ENCODE data around the gene ARID3C.

The ARID3C gene, protein sequence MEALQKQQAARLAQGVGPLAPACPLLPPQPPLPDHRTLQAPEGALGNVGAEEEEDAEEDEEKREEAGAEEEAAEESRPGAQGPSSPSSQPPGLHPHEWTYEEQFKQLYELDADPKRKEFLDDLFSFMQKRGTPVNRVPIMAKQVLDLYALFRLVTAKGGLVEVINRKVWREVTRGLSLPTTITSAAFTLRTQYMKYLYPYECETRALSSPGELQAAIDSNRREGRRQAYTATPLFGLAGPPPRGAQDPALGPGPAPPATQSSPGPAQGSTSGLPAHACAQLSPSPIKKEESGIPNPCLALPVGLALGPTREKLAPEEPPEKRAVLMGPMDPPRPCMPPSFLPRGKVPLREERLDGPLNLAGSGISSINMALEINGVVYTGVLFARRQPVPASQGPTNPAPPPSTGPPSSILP

DNA sequence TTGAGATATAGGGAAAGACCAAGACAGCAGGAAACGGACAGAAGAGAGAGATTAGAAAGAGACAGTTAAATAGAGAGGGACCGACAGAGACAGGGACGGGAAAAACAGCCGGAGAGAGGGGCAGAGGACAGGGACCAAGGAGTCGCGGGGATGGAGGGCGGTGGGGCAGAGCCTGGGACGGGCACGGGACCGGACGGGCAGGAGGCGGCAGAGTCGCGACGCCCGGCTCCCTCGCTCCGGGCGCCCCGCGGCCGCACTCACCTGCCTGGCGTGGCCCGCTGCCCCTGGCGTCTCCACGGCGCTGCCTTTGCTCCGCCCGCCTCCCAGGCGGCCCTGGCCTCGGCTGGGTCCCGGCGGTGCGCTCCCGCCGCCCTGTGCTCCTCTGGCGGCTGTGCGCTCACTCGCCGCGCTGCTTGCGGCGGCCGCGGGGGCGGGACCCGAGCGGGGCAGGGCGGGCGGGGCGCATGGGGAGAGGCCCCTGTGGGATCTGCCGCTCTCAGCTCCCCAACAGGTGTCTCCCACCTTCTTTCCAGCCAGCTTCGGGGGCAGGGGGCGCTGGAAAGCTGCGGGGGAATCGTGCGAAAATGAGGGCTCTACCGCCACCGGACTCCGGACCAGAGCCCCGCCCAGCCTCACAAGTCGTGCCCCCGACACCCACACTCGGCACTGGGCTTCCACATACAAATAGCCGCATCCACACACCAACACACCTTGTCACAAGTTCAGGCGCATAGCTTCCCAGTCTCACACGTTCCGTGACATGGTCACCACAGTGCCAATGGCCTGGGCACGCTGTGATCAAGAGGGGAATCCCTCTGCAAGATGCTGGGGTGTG lies at the start of gene ARID3C:
Gene ARID3C, minus strand, starts transcription at position 411 of the 835 bp plus-strand sequence. CDS start 1,052 bp downstream, outside the sequence.
- peak; percentile 82 for ATAC-seq
- H3K36me3 Mint-ChIP-seq = no peaks in the 10 kb centered on the region
- peak within 1 kb of the TSS; percentile 75 for H3K4me3 Mint-ChIP-seq
- no peaks in the 10 kb centered on the region for H3K9me3 Mint-ChIP-seq
- peaks cover 23% of the 10 kb centered on the region for H3K4me1 Mint-ChIP-seq
- H3K27me3 Mint-ChIP-seq = peaks cover 65% of the 10 kb centered on the region
- peak within 1 kb of the TSS; percentile 3 for H3K27ac Mint-ChIP-seq

DNA sequence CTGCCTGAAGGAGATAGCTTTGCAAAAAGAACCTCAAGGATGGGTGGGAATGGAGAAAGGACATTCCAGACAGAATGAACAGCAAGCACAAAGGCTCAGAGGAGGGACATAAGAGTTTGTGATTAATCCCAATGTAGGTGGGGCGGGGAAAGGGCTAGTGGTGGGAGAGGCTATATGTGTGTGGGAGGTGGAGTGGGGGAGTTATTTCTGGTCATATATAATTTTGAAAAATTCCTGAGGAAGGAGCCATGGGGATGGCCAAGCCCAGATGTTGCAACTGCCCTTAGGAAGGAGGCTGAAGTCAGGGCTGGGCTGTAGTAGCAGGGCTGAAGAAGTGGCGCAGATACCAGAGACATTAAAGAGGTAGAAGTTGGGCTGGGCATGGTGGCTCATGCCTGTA lies 47.0 kb upstream of the ARID3C start:
- H3K27me3 Mint-ChIP-seq = no peaks in the 10 kb centered on the region
- no peak overlapping the region for H3K27ac Mint-ChIP-seq
- no peak overlapping the region for H3K4me3 Mint-ChIP-seq
- H3K4me1 Mint-ChIP-seq = no peaks in the 10 kb centered on the region
- H3K9me3 Mint-ChIP-seq = no peaks in the 10 kb centered on the region
- H3K36me3 Mint-ChIP-seq = no peaks in the 10 kb centered on the region
- no peak for ATAC-seq

DNA sequence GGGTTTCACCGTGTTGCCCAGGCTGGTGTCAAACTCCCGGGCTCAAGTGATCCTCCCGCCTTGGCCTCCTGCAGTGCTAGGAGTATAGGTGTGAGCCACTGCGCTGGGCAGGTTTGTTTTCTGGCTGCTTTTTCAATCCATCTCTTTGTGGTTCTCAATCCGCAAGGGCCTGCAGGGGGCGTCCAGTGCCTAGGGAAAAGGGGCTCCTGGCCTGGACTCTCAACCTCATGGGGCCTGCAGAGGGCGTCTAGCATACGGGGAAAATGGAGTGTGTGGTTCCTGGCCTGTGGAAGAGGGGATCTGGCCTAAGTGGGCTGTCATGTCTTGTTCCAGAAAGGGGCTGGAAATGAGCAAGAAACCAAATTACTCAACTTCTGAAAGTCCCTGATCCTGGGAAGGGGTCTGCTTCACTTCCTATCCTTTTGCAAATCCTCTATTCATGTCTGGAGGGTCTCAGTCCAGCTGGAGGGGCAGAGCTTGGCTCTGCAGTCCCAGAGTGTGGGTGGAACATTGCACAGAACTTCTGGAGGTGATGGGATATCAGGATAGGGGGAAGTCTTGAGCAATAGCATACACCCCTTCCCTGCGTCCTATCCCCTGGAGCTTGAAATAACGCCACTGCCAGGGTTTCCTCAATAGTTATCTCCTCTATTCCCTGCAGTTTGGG lies 46.3 kb upstream of the ARID3C start:
- H3K36me3 Mint-ChIP-seq = no peaks in the 10 kb centered on the region
- H3K27ac Mint-ChIP-seq = no peak overlapping the region
- no peaks in the 10 kb centered on the region for H3K27me3 Mint-ChIP-seq
- H3K4me3 Mint-ChIP-seq = no peak overlapping the region
- H3K4me1 Mint-ChIP-seq = no peaks in the 10 kb centered on the region
- ATAC-seq = peak; percentile 53
- peaks cover 2% of the 10 kb centered on the region for H3K9me3 Mint-ChIP-seq

DNA sequence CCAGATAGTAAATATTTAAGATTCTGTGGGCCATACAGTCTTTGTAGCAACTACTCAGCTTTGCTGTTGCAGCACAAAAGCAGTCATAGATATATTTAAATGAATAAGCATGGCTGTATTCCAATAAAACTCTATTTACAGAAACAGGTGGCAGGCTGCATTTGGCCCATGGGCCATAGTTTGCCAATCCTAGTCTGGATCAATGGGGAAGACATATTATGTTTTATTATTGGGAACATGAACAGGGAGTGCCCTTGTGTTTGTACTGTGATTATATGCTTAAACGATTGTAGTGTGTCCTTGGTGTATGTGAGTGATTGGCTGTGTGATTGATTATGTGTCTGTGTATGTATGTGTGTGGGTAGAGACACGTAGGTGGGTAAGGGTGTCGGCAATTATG lies 45.6 kb upstream of the ARID3C start:
- no peak for ATAC-seq
- Mint-ChIP-seq H3K4me1 (no peaks in the 10 kb centered on the region), H3K9me3 (peaks cover 3% of the 10 kb centered on the region), H3K4me3 (no peak overlapping the region), H3K27me3 (no peaks in the 10 kb centered on the region), H3K27ac (no peak overlapping the region), H3K36me3 (peaks cover 5% of the 10 kb centered on the region)

DNA sequence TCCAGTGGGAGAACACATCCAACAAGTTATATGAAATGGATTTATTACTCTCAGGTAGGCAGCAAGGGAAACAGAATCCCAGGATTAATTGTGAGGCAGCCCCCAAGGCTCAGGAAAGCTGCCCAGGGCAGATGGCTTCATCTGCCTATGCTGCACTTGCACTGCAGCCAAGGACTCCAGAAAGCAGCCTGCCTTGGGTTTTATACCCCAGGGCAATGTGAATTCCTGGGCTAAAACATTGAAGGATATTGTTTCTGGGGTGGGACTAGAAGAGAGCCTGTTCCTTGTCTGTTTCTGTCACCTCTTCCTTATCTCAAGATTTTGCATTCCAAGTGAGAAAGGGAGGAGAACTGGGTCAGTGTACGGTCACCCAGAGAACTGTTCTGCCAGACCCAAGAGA lies 42.4 kb upstream of the ARID3C start:
- H3K27ac Mint-ChIP-seq = no peak overlapping the region
- no peak for ATAC-seq
- H3K36me3 Mint-ChIP-seq = peaks cover 11% of the 10 kb centered on the region
- H3K27me3 Mint-ChIP-seq = no peaks in the 10 kb centered on the region
- no peak overlapping the region for H3K4me3 Mint-ChIP-seq
- H3K4me1 Mint-ChIP-seq = no peaks in the 10 kb centered on the region
- H3K9me3 Mint-ChIP-seq = peaks cover 7% of the 10 kb centered on the region

DNA sequence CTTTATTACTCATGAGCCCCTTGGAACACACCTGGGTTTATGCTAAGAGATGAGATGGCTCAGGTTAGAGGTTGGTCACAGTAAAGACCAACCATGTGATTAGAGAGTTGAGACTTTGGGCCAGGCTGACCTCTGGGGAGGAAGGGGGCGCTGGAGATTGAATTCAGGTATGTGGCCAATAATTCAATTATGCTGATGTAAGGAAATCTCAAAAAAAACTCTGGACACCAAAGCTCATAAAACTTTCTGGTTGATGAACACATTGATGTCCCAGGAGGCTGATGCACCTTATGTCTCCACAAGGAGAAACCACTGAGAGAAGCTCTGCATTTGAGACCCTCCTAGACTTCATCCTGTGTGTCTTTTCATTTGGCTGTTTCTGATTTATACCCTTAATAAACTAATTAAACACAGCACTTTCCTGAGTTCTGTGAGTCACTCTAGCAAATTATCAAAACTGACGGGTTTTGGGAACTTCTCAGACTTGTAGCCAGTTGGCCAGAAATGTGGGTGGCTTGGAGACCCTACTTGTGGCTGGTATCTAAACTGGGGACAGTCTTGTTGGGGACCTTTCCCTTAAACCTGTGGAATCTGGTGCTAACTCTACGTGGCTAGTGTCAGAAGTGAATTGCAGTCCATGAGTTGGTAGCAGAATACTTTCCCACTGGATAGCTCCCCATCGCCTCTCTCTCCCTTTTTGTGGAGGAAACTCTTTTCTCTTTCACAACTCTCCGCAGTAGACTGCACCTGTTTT lies 41.1 kb upstream of the ARID3C start:
- ATAC-seq = no peak
- Mint-ChIP-seq H3K27ac (no peak overlapping the region), H3K9me3 (peaks cover 7% of the 10 kb centered on the region), H3K36me3 (peaks cover 11% of the 10 kb centered on the region), H3K4me1 (peaks cover 7% of the 10 kb centered on the region), H3K4me3 (no peak overlapping the region), H3K27me3 (no peaks in the 10 kb centered on the region)

DNA sequence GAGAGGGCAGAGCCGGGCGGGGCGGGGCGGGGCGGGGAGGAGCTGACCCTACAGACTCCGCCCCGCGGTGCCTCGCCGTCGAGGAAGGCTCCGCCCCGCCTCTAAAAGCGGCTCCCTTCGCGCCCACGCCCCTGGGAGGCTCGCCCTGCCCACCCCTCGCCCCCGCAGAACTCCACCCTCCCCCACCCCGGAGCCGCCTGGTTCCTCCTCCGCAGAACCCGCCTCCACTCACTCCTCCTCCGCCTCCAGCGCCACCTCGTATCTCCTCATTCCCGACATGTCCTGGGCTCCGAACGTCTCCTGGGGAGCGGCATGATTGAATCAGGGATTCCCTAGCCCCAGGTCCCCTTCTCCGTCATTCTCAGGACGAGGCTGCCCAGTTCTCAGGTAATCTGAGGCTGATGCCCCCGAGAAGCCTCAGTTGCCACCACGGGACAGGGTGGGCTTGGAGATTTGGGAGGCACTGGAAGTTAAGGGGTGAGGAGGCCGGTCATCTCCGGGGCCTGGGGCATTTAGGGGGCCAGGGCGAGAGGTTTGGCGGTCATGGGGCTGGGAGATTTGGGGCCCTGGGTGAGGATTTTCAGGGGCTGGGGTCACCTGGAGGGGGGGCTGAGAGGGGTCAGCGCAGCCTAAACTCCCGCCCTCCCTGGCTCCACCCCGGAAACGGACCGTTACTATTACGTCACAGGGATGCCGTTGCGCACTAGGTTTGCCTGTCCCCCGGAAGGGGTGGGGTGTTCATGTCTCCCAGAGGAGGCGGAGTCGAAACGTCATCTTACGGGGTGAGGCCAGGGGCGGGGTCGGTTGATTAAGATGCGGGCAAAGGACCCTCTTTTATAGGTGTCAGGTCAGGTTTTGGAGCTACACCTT lies 36.8 kb upstream of the ARID3C start:
- Mint-ChIP-seq H3K4me1 (peaks cover 19% of the 10 kb centered on the region), H3K27ac (peak overlapping the region; percentile 76), H3K36me3 (peaks cover 22% of the 10 kb centered on the region), H3K4me3 (peak overlapping the region; percentile 84), H3K27me3 (no peaks in the 10 kb centered on the region), H3K9me3 (peaks cover 7% of the 10 kb centered on the region)
- peak; percentile 88 for ATAC-seq

DNA sequence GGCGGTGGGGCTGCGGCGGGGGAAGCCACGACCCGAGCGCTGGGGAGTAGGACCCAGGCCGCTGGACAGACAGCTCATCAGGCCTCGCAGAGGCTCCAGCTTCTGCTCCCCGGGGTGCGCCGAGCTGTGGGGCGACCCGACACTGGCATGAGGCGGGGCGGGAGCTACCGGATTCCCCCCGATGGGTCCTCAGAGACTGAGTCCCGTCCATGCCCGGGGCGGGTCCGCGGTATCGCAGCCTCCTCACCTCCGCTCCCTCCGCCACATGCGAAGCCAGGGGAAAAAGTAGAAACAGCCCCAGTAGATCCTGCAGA lies 36.2 kb upstream of the ARID3C start:
- Mint-ChIP-seq H3K27ac (peak overlapping the region; percentile 76), H3K4me1 (peaks cover 19% of the 10 kb centered on the region), H3K27me3 (no peaks in the 10 kb centered on the region), H3K9me3 (peaks cover 4% of the 10 kb centered on the region), H3K4me3 (peak overlapping the region; percentile 84), H3K36me3 (peaks cover 28% of the 10 kb centered on the region)
- ATAC-seq = no peak

DNA sequence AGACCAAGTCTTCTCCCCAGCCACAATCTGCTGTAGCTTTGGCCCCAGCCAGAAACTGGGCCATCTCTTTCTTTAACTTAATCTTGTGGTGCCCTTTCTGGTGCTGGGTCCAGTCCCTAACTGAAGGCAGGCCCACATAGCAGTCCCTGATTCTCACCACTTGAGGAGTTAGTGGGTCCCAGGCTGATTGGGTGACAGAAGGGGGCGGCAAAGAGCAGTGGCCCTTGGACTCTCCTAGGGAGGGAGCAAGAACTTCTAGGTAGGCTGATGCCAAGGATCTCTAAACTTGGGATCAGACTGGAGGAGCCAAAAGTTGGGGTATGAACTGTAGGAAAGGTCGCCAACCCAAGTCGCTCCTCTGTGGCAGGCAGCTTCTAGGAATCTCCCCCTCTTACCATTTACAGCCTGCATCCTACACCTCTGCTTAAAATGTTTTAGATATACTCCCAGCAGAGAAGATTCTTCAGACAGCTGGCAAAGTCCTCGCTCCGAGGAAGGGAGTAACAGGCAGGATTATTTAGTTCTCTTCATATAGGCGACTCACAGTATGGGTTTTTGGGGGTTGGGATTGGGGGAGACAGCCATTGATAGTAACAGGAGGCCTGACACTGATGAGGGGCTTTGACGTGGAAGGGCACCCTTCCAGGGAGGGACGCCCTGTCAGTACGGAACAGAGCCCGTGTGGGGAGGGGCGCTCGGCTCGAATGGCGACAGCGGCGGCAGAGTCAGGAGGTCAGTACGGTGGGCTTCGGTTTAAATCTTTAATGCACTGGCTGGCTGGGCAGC lies 35.6 kb upstream of the ARID3C start:
- H3K27ac Mint-ChIP-seq = peak overlapping the region; percentile 76
- no peaks in the 10 kb centered on the region for H3K27me3 Mint-ChIP-seq
- peak; percentile 72 for ATAC-seq
- peaks cover 24% of the 10 kb centered on the region for H3K36me3 Mint-ChIP-seq
- peaks cover 4% of the 10 kb centered on the region for H3K9me3 Mint-ChIP-seq
- peak overlapping the region; percentile 84 for H3K4me3 Mint-ChIP-seq
- H3K4me1 Mint-ChIP-seq = peaks cover 19% of the 10 kb centered on the region

DNA sequence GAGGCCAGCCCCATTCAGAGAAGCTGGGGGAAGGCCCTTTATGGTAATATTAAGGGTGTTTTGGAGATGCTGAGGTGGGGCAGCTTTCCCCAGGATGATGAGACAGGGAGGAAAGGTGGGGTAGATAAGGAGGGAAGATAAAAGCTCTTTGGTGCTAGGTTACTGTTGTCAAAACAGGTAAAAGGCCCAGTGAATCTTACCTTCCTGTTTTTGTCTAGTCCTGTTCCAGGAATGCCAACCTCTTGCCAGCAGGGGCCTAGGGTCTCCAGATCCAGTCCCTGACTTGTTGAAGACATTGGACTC lies 34.4 kb upstream of the ARID3C start:
- H3K9me3 Mint-ChIP-seq = no peaks in the 10 kb centered on the region
- no peak overlapping the region for H3K4me3 Mint-ChIP-seq
- peaks cover 19% of the 10 kb centered on the region for H3K4me1 Mint-ChIP-seq

DNA sequence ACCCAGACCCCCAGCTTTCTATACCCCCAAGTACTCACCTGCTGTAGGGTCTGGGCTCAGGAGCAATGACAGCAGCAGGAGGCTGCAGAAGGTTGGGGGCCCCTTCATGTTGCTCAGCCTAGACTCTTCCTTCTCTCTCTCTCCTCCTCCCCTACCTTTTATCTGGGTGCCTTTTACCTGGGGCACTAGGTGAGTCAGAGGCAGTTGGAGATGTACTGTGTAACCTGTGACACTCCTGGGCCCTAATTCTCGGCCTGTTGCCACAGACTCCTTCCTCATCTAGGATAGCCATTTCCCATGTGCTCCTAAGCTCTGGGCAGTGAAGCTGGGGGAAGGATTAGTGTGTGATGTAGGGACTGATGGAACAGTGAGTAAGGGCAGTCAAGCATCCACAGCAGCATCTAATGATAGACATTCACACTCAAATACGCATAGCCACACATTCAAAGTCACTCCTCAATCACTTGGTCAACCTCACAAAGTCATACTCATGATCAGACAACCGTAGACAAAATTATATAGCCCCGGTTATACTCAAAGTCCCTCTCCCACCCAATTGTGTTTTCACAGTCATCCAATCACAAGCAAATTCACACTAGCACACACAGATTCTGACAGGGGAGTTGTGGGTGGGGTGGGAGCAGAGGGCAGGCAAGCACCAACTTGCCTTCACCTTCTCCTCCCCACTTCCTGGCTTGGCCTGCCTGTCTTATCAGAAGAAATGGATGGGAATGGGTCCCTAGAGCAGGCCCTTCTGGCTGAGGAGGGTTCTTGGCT lies 33.8 kb upstream of the ARID3C start, which contains the start of gene CCL27:
Gene CCL27, minus strand, starts transcription at position 132 of the 777 bp plus-strand sequence. Its CDS starts 24 bp downstream, at position 108.
- H3K4me1 Mint-ChIP-seq = peaks cover 19% of the 10 kb centered on the region
- no peak within 1 kb of the TSS for H3K27ac Mint-ChIP-seq
- no peaks in the 10 kb centered on the region for H3K27me3 Mint-ChIP-seq
- no peaks in the 10 kb centered on the region for H3K9me3 Mint-ChIP-seq
- no peak within 1 kb of the TSS for H3K4me3 Mint-ChIP-seq
- ATAC-seq = no peak
- H3K36me3 Mint-ChIP-seq = peaks cover 17% of the 10 kb centered on the region

More for the DNA sequence above, 34.4 kb upstream of the ARID3C start:
- no peak for ATAC-seq
- Mint-ChIP-seq H3K27me3 (no peaks in the 10 kb centered on the region), H3K27ac (no peak overlapping the region), H3K36me3 (peaks cover 17% of the 10 kb centered on the region)

DNA sequence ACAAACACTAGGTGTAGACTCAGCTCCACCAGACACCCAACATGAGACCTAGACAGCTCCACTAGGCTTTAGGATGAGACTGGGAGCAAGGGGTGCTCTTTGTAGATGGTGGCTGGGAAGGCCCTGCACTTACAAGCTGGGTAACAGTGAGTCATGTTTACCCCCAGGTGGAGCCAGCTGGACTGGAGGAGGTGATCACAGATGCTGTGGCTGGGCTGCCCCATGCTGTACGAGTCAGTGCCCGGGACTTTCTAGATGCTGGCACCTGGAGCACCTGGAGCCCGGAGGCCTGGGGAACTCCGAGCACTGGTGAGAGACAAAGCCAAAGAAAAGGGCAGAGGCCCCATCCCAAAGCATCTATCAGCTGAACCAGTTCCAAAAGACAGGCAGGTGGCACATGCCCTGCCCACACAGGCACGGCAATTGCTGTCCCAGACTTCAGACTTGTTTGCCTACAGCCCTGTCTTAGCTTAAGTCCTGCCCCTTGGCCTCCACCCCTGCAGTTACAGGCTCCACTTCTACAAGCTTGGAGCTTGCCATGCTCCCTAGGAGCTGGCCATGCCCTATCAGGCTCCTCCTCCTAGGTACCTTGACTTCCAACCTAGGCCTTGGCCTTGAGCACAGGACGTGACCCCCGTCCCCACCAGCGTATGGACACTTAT lies 30.9 kb upstream of the ARID3C start:
- H3K4me3 Mint-ChIP-seq = no peak overlapping the region
- H3K9me3 Mint-ChIP-seq = no peaks in the 10 kb centered on the region
- no peak for ATAC-seq
- H3K36me3 Mint-ChIP-seq = peaks cover 17% of the 10 kb centered on the region
- no peaks in the 10 kb centered on the region for H3K27me3 Mint-ChIP-seq
- peaks cover 9% of the 10 kb centered on the region for H3K4me1 Mint-ChIP-seq
- no peak overlapping the region for H3K27ac Mint-ChIP-seq

All from stimulated activated memory B cell treated with anti-CD40 and anti-IgM and Interleukin-4, amounts not matched to agents 10 μg/mL and 1 μg/mL and 100 μg/mL, for 72 hours (primary cell).